OCI-LY7 (cell line): ENCODE measurements around the gene MYL11. TPM values are rescaled to one million over a fixed set of nuclear protein-coding genes. Genes with fewer than 3 reads are reported as not detected.

Experiments used
- BruUV-seq: library from RNA; stranded (reverse); fragments of 400-500 nt; replicated peaks from 2 replicates; lab custom pipeline; 2021; lab: Mats Ljungman, UMichigan
- CTCF ChIA-PET: fragments of 300-600 bp; sonication (Branson Sonifier 250); formaldehyde crosslinking; loops from one replicate; lab custom pipeline; 2022; ENCODE audit warnings: antibody characterized with exemption; ENCODE audit not compliant: unreplicated experiment; lab: Charles Lee
- POLR2A ChIA-PET: fragments of 300-600 bp; sonication (Branson Sonifier 250); formaldehyde crosslinking; loops from one replicate; lab custom pipeline; 2022; ENCODE audit warnings: antibody characterized with exemption; lab: Charles Lee
- DNase-seq: peaks from one replicate; pipeline ENCODE4 v3.0.0-alpha.2; 2015; ENCODE audit warnings: low spot score
- H2AFZ ChIP-seq: fragments of 200-600 bp; sonication (generic), shearing (Covaris generic); 2 replicates; pipeline ENCODE4 v1.6.1; 2014; ENCODE audit warnings: mild to moderate bottlenecking, antibody characterized with exemption, low read length, moderate library complexity
- H3K27ac ChIP-seq: fragments of 200-600 bp; sonication (generic); 2 replicates; pipeline ENCODE4 v1.5.1; 2014; ENCODE audit warnings: mixed run types, low read depth, mild to moderate bottlenecking, moderate library complexity, low read length, inconsistent platforms; ENCODE audit not compliant: poor library complexity, severe bottlenecking
- H3K36me3 ChIP-seq: fragments of 200-600 bp; sonication (generic); 2 replicates; pipeline ENCODE4 v1.6.1; 2014; ENCODE audit warnings: mild to moderate bottlenecking, antibody characterized with exemption, low read length, moderate library complexity, mixed read lengths; ENCODE audit not compliant: insufficient read depth
- H3K4me1 ChIP-seq: fragments of 200-600 bp; sonication (generic); 2 replicates; pipeline ENCODE4 v1.5.1; 2014; ENCODE audit warnings: mild to moderate bottlenecking, low read length; ENCODE audit not compliant: insufficient read depth, poor library complexity, severe bottlenecking
- H3K4me2 ChIP-seq: fragments of 200-600 bp; sonication (generic); 2 replicates; pipeline ENCODE4 v1.6.1; 2014; ENCODE audit warnings: mild to moderate bottlenecking, low read length
- H3K4me3 ChIP-seq: fragments of 200-600 bp; sonication (generic); 2 replicates; pipeline ENCODE4 v1.5.1; 2014; ENCODE audit warnings: mild to moderate bottlenecking, low read depth, low read length; ENCODE audit not compliant: poor library complexity, severe bottlenecking
- H3K79me2 ChIP-seq: fragments of 200-600 bp; sonication (generic); 2 replicates; pipeline ENCODE4 v1.6.1; 2016; ENCODE audit warnings: low read depth, mild to moderate bottlenecking, low read length, moderate library complexity, mixed read lengths; ENCODE audit not compliant: insufficient read depth
- H3K9me2 ChIP-seq: fragments of 200-600 bp; sonication (generic); 2 replicates; pipeline ENCODE4 v1.6.1; 2016; ENCODE audit warnings: mild to moderate bottlenecking, low read length, mixed read lengths; ENCODE audit not compliant: insufficient read depth
- H3K9me3 ChIP-seq: fragments of 200-600 bp; sonication (generic); 2 replicates; pipeline ENCODE4 v1.6.1; 2014; ENCODE audit warnings: mild to moderate bottlenecking, mixed run types, low read length, mixed read lengths
- H4K20me1 ChIP-seq: fragments of 200-600 bp; sonication (generic); 2 replicates; pipeline ENCODE4 v1.6.1; 2014; ENCODE audit warnings: mild to moderate bottlenecking, antibody characterized with exemption, low read length, moderate library complexity, mixed read lengths; ENCODE audit not compliant: insufficient read depth
- CTCF ChIP-seq: fragments of 200-600 bp; sonication (generic); conservative IDR thresholded peaks from 2 replicates; pipeline ENCODE4 v1.5.1; 2014; ENCODE audit warnings: mild to moderate bottlenecking, antibody characterized with exemption, low read length, moderate library complexity, mixed read lengths
- EZH2phosphoT487 ChIP-seq: fragments of 200-600 bp; sonication (generic); IDR thresholded peaks from 2 replicates; pipeline ENCODE4 v1.6.1; 2018; ENCODE audit warnings: low read depth, borderline replicate concordance, mild to moderate bottlenecking, mixed run types, antibody characterized with exemption, low read length, moderate library complexity, mixed read lengths
- intact Hi-C: fragments of 100-400 bp; cut with micrococcal nuclease; formaldehyde crosslinking; loops from one replicate; pipeline ENCODE4 v1.10.0; 2022; ENCODE audit not compliant: unreplicated experiment
- total RNA-seq, 2 experiments: library from RNA; depleted of rRNA in 1 of 2; stranded (reverse); fragments of >200 nt in 1 of 2; shearing (Covaris generic) in 1 of 2; gene quantifications; 2 replicates each; pipeline ENCODE4 v1.2.3, GENCODE V29; 2014 to 2022

The MYL11 gene
- total RNA-seq, 2 experiments from 2014 or later = 3.2 to 3.9 TPM

DNA sequence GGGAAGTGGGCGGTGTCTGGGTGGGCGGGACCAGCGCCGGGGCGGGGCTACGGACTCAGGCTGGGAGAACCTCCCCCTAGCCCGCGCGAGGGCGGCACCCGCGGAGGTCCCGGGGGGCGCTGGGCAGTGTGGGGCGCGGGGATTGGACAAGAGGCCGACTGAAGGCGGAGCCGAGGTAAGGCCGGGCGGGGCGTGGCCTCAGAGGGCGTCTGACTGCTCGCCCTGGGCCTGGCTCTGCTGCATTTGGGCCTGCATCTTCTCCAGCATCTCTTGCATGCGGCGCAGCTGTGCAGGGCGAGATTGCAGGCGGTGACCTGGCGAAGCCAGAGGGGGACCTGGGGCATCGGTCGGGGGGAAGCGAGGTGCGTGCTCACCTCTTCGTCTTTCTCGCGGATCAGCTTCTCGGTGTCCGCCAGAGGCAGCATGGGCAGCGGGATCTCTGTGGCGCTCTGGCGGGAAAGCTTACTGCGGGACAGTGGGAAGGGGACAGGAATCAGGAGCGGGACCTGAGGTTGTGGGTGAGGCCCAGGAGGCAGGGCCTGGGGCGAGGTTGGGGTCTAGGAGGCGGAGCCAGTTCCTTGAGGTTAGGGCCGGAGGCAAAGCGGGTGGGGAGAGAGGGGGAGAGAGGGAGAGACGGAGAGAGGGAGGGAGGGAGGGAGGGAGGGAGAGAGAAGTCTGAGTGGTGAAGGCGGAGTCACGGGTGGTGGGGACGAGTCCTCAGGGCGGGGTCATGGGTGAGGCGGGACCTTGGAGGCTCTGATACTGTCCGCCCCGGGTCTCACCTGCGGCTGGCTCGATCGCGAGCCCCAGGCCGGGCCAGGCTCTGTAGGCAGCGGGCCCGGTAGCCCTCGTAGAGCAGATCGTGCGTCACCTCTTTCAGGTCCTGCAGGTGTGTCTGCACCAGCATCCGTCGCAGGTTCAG lies 3.9 kb downstream of the MYL11 start:
- Histone ChIP-seq H3K27ac (peak overlapping the region; percentile 97), H2AFZ (no peak overlapping the region), H3K4me1 (peaks cover 52% of the 10 kb centered on the region), H3K36me3 (peaks cover 21% of the 10 kb centered on the region), H4K20me1 (no peaks in the 10 kb centered on the region), H3K4me2 (peak overlapping the region; percentile 100), H3K79me2 (peaks cover 34% of the 10 kb centered on the region; the same call in 1 of the 2 replicates), H3K9me3 (no peaks in the 10 kb centered on the region), H3K4me3 (peak overlapping the region; percentile 74), H3K9me2 (no peaks in the 10 kb centered on the region)
- CTCF ChIA-PET = interaction anchor here (0.6 kb wide), 1 partner anchor 246 kb away, joined by 5 read pairs; no protein-coding TSS in a partner anchor
- POLR2A ChIA-PET = interaction anchor here (0.7 to 2.8 kb wide), 2 partner anchors 7 to 19 kb away, joined by 5 to 10 read pairs; partner anchors contain the start of gene TBC1D10B
- no peak for TF ChIP-seq EZH2phosphoT487
- no peak for TF ChIP-seq CTCF
- TSS peak; percentile 41 for BruUV-seq
- peak; percentile 99 for DNase-seq
- intact Hi-C loops = loop anchor here (1.0 to 10.0 kb wide), 3 partner anchors 17 to 384 kb away; partner anchors contain the start of genes HIRIP3, INO80E and ZNF48

- peak overlapping the region; percentile 97 for H3K27ac ChIP-seq
- peaks cover 21% of the 10 kb centered on the region for H3K36me3 ChIP-seq
- CTCF ChIA-PET = interaction anchor here (0.6 kb wide), 1 partner anchor 361 kb away, joined by 3 read pairs; no protein-coding TSS in a partner anchor
- peak overlapping the region; percentile 74 for H3K4me3 ChIP-seq
- H4K20me1 ChIP-seq = no peaks in the 10 kb centered on the region
- intact Hi-C loops = loop anchor here (2.0 to 10.0 kb wide), 2 partner anchors 30 to 384 kb away; partner anchors contain the start of genes HIRIP3 and INO80E
- no peaks in the 10 kb centered on the region for H3K9me3 ChIP-seq
- DNase-seq = no peak
- peak overlapping the region; percentile 98 for H3K4me2 ChIP-seq
- no peak for TF ChIP-seq CTCF
- no peak for TF ChIP-seq EZH2phosphoT487
- H3K4me1 ChIP-seq = peaks cover 52% of the 10 kb centered on the region
- peaks cover 35% of the 10 kb centered on the region; the same call in 1 of the 2 replicates for H3K79me2 ChIP-seq
- H2AFZ ChIP-seq = no peak overlapping the region
- H3K9me2 ChIP-seq = no peaks in the 10 kb centered on the region
- POLR2A ChIA-PET = interaction anchor here (2.8 kb wide), 1 partner anchor 8 kb away, joined by 10 read pairs; the partner anchor contains the start of gene TBC1D10B
- BruUV-seq = no TSS peak
Measured at GRCh38 chr16:30379158-30379783, 4.7 kb downstream of the MYL11 start.
